ENCODE results near the gene TAF3.

The TAF3 gene

GRCh38 chr10:8049045-8049864, 230.9 kb downstream of the TAF3 start:
- no peak for DNase-seq

DNA sequence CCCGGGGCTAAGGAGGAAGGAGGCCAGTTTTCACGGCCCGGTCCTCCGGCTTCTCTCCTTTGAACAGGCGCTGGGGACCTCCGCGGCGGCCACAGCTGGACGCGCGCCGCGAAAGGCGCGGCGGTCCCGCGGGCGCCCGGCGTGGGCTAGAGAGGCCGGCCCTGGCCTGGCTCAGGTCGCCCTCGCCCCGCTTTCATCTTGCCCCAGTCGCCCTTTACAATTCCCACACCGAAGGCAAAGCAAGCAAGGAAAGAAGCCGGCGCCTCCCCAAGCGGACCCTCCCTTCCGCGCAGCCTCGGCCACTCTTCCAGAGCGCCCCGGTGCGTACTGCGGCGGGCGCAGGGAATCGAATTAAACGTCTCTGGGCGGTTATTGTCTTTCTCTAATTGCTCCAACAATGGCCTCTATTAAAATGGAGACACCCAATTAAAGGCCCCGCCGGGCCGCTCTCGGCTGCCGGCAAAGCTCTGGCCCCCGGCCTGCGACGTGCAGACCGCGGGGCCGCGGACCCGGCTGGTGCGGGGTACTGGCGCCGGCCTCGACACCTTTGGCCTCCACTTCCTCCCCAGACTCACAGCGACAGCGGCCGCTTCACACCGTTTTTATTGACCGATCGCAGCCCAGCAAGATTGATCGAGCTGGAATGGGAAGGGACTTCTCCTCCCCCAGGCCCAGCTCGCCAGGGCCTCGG, 231.7 kb downstream of the TAF3 start:
- no peak for DNase-seq

DNA sequence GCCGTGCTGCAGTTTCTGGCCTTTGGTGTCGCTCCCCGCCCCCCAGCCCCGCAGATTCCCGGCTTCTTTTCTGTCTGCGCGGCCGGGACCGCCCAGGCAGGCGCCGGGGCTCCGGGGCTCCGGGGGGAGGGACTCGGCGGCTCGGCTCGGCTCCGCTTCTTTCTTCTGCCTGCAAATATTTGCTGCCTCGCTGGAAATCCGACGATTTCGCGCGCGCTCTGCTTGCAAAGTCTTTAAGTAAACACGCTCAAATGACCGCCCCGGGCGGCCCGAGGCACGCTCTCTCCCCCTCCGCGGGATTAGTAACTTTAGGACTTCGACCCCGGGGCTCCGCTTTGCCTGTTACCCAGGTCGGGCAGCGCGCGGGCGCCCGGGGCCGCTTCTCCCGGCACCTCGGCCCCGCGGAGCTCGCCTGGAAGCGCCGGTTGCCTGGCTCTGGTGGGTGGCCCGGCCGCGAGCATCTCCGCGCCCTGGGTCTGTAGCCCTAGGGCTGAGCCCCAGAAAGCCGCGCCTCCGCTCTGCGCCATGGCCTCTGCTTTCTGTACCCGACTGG, 232.3 kb downstream of the TAF3 start:
- DNase-seq, result no peak

DNA sequence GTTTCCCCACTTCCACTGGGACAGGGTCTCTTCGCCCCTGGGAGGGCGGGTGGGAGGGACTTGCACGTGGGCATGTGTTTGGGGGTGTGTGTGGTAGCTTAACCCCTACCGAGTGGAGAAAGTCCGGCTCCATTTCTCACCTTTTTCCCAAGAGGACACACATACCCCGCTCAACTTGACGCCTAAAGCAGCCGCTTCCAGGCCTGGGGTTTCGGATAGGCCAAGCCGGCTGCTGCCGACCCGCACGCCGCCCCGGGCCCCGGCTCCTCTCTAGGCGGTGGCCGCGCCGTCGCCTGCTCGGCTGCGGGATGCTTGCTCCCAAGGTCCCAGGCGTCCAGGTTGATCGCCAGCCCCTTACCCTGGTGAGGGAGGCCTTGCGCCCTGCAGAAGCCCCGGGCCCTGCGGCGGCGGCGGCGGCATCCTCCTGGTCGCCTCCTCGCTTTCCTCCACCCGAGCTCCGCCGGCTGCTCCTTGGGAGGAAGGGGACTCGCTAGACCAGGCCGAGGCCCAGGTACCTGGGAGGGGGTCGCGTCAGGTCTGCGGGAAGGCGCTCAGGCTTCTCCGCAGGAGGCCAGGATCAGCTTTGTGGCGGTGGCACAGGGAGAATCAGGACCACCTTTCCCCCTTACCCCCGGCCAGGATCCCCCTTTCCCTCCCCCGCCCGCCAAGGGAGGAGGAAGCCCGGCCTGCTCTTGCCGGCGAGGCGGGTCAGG, 233.0 kb downstream of the TAF3 start:
- DNase-seq, result no peak

GRCh38 chr10:8051851-8052257, 233.5 kb downstream of the TAF3 start:
- no peak for DNase-seq

- no peak for DNase-seq
Measured at GRCh38 chr10:8052341-8052955, 234.1 kb downstream of the TAF3 start.

DNA sequence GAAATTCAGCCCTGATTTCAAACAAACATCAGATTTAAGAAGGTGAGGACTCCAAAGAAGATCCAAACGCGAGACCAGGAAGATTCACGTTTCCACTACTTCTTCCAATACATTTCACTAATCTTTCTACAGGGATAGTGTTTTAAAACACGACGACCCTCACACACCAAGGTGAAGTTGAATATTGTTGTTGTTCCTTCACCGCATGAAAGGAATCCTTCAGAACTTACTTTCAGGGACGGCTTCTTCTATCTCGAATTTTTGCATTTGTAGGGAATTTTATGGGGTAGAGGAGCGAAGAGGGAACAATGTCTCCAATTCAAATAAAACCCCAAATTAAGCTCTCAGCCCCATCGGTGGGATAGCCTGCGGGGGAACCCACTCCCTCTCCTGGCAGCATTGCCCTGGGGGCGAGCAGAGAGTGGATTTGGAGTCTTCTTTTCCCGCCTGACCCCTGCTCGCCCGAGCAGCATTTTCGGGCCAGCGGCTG, 234.7 kb downstream of the TAF3 start:
- DNase-seq, result no peak

- DNase-seq, result peak; percentile 84
Measured at GRCh38 chr10:8053446-8054243, 235.3 kb downstream of the TAF3 start.

DNA sequence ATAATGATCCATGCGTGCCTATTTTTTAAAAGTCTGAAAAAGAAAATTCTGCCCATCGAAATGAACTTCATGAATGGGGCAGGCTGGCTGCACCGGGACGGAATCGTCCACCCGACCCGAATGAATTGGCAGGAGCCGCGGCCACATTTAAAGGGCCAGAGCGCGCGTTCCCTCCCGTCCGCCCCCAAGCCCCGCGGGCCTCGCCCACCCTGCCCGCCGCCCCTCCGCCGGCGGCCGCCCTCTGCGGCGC, 235.9 kb downstream of the TAF3 start:
- no peak for DNase-seq

GRCh38 chr10:8054494-8055407, 236.4 kb downstream of the TAF3 start, which contains the start of gene GATA3:
TSS of gene GATA3 (plus strand) at chr10:8054688. CDS start at chr10:8055656, 968 bp downstream.
- DNase-seq, result no peak

GRCh38 chr10:8055420-8056349, 237.4 kb downstream of the TAF3 start:
- no peak for DNase-seq

- DNase-seq, result no peak
Measured at GRCh38 chr10:8056378-8056777, 238.1 kb downstream of the TAF3 start.

GRCh38 chr10:8056871-8057331, 238.6 kb downstream of the TAF3 start:
- no peak for DNase-seq

GRCh38 chr10:8057636-8058273, 239.4 kb downstream of the TAF3 start:
- no peak for DNase-seq

DNA sequence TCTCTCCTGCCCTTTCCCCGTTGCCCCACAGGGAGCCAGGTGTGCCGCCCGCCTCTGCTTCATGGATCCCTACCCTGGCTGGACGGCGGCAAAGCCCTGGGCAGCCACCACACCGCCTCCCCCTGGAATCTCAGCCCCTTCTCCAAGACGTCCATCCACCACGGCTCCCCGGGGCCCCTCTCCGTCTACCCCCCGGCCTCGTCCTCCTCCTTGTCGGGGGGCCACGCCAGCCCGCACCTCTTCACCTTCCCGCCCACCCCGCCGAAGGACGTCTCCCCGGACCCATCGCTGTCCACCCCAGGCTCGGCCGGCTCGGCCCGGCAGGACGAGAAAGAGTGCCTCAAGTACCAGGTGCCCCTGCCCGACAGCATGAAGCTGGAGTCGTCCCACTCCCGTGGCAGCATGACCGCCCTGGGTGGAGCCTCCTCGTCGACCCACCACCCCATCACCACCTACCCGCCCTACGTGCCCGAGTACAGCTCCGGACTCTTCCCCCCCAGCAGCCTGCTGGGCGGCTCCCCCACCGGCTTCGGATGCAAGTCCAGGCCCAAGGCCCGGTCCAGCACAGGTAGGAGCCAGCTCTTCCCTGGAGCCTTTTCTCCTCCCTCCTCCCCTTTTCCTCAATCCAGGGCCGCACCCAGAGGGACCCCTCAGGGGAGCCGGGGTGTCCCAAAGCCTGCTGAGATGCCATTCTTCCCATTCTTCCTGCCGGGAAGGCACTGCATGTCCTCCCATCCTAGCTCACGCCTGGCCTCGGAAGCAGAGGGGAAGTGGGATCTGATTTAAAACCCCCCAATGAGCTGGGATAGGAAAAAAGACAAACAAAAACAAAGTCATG, 240.2 kb downstream of the TAF3 start:
- no peak for DNase-seq

DNA sequence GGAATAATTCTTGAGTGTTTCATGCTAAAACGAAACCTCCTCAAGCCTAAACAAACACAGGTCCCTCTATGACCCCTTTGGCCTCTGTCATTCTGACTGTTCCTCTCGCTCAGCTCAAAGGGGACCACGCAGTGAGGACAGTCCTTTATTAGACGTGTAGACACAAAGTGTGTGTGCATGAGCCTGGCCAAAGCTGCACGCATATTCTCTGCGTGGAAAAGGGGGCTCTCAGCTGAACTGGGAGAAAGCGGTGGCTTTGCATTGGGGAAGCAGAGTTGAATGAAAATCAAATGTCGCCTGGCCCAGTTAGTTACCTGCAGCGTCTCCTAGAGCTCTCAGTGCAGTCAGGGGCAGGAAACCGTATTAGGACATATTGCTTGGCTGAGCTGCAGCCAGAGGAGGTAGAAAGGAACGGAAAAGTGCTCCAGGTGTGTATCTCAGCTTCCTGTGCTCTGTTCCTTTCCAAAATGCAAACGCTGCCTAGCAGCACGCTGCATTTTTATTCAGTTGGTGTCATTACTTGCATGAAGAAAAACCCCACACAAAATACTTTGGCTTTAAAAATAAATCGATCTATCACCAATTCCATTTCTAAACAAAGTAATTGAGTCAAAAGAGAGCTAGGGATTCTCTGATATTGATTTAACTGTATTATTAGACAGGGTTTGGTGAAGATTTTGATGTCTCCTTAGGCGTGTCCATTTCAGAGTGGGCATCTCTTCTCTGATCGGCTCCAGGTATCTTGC, 241.1 kb downstream of the TAF3 start:
- no peak for DNase-seq

DNA sequence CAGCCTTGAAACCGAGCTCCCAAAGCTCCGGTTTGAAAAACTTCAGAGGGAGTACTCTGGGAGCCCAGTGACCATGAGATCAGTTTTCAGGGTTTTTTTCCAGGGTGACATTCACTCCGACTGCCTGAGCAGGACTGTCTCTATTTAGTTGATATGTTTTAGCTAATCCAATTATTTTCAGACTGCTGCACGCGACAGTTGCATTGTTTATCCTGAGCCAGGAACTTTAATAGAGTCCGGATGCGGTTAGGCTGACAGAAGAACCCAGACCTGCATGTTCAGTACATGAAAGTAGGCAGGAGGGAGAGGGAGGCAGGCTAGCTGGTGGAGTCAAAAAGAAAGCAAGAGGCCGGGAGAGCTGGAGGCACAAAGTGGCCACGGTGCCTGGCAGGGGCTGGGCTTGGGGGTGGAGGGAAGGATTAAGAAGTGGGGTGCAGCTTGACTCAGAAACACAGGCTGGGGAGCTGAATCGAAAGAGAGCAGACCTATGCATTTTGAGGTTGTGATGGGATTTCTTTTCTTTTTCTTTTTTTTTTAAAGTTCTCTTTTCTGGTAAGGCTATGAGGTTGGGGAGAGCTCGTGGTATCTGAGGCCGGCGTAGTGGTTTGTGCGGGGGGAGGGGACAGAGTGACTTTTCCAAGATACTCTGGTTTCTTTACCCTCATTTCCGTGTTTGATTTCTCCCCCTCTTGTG, 241.9 kb downstream of the TAF3 start:
- no peak for DNase-seq
